Islet of Langerhans (tissue), 1 donor: ENCODE results near the gene NFATC2.
"Not testable (repeated sequence)": the region's sequence is repeated elsewhere in the genome, so short reads cannot be mapped to it uniquely, and the experiment has no call there.

Source experiments
- FAIRE-seq: peaks from one replicate; lab custom pipeline; 2011; peaks lifted over from hg19 to GRCh38; lab: Jason Lieb, UNC

The NFATC2 gene

DNA sequence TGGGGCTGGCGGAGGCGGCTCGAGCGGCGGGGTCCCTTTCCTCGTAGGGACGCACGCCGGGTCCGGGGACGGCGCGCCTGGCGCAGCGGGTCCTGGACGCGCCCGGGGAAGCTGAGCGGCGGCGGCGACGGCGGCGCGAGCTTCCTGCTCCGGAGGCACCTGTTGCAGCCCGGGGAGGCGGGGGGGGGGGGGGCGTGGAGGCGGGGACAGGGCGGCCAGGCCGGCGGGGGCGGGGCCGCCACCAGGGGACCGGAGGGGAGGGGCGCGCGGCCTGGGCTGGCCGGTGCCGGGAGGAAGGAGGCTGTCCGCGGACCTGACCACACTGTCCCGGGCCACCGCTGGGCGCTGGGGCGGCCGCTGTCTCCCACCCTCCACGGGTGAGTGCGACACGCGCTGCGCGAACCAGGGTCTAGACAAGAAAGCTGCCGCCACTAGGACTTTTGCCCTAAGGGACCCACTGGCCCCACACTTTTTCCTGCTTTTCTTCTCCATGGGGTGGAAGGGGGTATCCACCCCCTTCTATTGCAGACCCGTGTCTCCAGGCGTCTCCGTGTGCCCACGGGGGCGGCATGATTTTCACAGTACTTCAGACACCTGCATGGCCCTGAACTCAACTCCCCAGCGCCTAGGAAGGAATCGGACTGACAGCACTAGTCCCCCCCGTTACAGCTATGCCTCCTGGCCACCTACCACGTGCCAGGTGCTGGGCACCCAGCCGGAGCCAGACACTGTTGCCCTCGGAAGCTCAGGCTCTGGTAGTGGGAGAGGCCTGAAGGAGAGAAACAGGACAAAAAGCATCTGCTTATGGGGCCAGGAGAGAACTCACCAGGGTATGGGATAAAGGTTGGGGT is at the start of gene NFATC2:
TSS of gene NFATC2 (minus strand) at position 149 of the 851 bp plus-strand sequence. CDS start 220 bp downstream, outside the sequence.
- FAIRE-seq = no peak

DNA sequence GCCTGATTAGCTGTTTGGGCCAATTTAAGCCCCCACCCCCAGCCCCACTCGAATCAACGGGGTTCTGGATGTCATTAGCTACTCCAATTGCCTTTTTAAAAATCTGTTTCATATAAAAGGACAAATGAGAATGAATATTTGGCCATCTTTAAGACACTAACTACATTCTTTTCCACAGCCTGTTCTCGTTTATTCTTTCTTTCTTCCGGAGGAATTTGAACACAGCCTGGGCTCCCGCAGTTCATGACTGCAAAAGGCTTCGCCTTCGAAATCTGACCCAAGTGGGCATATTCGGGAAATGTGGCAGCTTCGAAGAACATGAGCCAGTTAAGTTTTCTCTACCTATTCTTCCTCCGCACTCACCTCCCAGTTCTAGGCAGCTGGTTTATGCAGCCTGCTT is 49.4 kb upstream of the NFATC2 start:
- FAIRE-seq = no peak

DNA sequence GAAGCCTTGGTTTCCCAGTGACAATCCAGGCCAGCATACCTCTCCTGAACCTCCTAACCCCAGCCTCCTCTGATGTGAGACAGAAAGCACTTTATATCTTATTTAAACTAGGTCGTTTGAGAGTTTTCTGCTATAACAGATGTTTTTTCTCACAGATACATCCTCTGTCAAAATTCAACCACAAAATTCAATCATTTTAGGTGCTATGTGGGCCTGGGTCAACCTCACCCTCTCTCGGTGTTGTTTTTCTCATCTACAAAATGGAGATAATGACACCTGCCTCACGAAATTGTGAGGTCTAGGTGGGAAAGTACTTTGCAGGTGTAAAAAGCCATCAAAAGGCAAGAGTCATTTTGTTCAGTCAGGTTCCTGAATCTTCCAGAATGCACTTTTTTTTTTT is 46.2 kb upstream of the NFATC2 start:
- FAIRE-seq = no peak

GRCh38 chr20:51587145-51587544 is 44.6 kb upstream of the NFATC2 start:
- no peak for FAIRE-seq

DNA sequence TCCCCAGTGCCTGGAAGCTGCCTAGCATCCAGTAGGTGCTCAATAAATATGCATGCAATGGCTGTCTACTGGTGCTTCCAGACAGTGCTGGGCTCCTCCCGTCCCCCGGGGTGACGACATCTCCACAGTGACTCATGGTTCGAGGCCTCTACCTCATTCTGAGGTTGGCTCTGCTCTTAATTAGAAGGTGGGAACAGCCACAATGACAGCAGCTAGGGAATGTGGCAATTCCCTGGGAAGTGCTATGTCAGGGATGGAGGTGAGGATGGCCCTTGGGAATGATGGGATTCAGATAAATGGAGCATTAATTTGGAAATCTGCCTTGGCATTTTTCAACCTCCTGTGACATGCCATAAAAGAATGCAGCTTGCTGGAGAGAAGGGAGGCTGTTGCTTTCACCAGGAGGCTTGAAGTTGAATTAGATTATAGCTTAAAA is 43.5 kb upstream of the NFATC2 start:
- FAIRE-seq = no peak

DNA sequence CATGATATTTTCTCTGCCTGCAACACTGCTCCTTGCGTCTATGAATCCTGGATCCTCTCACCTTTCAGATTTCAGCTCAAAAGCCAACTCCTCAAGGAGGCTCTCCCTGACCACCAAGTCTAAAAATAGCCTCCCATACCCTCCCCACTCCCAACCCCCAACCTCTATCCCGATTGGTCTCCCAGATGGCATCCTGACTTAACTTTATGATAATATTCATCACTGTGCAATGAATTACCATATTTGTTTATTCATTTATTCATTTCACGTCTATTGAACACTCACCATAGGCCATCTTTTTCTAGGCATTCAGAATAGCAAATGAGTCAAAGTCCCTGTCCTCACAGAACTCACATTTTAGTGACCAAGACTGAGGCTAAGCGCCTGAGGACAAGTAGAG is 42.6 kb upstream of the NFATC2 start:
- no peak for FAIRE-seq

DNA sequence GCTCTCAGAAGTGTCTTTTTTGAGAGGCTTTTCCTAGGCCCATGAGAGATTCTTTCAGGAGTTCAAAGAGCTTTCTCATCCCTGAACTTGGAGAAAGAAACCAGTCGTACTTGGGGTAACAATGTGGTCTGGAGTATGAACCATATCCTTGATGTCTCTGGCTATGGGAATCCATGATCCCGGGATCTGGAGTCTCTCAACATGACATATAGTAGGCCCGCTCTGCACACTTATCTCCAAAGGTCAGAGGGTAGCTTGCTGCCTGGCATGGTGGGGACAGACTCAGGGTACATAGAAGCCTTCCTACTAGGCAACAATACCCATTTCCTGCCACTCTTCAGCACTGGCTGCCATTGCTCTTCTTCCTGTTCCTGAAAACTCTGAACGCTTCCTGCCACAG is 42.2 kb upstream of the NFATC2 start:
- FAIRE-seq = no peak

DNA sequence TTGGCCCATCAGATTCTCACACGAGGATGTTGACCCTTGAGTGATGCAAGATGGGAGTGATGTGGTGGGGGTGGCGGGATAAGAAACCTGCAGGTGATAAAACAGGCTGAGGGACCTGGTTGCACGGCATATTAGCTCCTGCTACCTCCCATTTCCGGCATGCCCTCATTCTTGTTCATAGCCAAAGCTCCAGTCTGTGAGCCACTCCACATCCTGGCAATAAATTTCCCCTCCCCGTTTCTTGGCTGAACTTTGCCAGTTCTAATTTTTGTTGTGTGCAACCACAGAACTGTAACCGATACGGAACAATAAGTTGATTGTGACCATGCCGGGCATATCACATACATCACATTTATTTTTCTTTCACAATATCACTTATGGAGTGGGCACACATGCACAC is 41.6 kb upstream of the NFATC2 start:
- FAIRE-seq = no peak

GRCh38 chr20:51583499-51583898 is 41.0 kb upstream of the NFATC2 start:
- no peak for FAIRE-seq

GRCh38 chr20:51583073-51583472 is 40.6 kb upstream of the NFATC2 start:
- FAIRE-seq = no peak

- no peak for FAIRE-seq
Measured at GRCh38 chr20:51581571-51581970, 39.1 kb upstream of the NFATC2 start.

DNA sequence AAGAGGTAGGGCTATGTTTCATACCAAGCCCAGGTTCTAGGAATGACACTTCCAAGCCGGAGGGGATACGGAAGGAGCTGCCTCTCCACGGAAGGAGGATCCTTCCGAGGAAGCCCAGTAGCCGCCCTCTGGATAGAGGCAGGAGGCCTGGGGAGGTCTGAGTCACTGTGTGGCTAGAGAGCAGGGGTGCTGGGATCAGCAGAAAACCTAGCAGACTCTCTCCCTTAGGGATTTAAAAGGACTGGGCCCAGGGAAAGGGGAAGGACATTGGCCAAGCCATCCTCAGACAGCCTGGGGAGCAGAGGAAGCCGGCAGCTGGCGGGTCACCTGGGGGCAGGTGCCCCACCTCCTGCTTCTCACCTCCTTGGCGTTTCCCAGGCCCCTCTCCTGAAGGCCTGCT is 36.6 kb upstream of the NFATC2 start:
- FAIRE-seq = no peak

GRCh38 chr20:51578145-51578459 is 35.6 kb upstream of the NFATC2 start:
- FAIRE-seq = no peak

DNA sequence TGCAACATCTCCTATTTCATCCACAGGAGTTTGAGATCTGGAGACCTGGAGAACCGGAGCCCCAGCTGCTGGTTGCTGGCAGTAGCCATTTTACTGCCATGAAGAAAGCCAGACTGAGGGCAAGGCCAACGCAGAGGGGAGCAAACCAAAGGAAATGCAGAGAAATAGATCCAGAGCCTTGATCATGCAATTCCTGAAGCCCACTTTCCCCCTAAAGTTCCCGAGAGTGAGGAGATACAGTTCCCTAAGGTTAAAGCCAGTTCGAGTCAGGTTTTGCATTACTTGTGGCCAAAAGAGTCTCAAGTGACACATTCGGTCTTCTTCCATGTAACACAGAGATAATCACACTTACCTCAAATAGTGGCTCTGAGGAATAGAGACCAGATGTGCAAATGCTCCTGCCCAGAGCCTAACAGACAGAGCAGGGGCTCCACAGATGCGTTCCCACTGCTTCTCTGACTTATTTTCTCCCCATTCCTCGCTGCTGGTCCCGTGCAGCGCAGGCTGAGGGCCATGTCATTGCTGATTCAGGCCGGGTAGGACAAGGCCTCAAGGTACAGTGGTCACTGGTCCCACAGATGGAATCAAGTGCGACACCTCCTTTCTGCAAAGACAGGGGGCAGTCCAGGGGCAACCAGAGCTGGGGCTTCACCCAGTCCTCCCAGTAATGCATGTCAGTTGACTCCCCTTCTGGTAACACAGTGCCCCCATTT is 35.1 kb upstream of the NFATC2 start:
- no peak for FAIRE-seq

DNA sequence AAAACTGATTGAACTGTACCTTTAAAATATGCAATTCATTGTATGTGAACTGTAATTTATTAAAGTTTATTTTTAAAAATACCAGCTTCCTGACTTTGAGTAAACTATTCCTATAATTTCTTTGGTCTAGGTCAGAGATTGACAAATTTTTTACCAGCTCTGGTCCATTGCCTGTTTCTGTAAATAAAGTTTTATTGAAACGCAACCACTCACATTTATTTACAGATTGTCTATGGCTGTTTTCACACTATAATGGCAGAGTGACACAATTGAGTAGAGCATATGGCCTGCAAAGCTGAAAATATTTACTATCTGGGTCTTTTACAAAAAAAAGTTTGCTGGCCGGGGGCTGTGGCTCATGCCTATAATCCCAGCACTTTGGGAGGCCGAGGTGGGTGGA is 33.0 kb upstream of the NFATC2 start:
- FAIRE-seq = no peak

DNA sequence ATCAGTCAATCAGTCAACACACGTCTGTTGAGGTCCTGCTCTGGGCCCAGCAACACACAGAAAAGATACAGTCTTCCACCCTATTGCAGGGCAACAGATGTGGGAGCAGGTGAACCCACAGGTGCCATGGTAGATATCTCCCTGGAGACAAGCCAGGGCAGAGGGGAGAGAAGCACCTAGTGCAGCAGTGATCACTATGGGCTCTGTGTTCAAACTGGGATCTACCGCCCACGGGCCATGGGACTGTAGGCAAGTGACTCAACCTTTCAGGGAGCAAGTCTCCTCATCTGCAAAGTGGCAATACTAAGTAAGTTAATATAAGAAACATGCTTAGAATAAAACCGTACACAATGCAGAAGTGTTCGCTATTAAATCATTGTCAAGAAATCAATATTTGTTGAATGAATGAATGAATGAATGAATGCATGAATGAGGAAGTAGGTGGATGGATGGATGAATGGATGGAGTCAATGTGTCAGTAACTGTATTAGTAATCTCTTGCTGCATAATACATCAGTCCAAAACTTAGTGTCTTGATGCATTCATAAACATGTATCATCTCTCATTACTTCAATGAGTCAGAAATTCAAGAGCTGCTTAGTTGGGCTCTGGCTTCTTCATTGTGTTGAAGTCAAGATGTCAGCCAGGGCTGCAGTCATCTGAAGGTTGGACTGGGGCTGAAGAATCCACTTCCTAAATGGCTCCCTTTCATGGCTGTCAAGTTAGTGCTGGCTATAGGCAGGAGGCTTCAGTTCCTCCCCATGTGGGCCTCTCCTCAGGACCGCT is 31.9 kb upstream of the NFATC2 start:
- FAIRE-seq = no peak

- no peak for FAIRE-seq
Measured at GRCh38 chr20:51573576-51574243, 31.2 kb upstream of the NFATC2 start.

DNA sequence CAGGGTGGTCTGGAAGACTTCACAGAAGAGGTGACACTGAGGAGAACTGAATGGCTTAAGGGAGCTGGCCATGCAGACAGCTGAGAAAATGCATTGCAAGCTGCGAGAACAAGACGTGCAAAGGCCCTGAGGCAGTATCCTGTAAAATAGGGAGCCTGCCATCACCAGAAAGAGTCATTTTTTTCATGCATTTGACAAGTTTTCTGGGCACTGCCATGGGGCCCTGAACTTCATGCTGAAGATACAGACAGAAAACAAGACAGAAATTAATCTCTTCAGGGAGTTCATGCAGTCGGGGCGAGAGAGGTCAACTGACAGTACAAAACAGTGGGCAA is 28.9 kb upstream of the NFATC2 start:
- no peak for FAIRE-seq

GRCh38 chr20:51570739-51571459 is 28.4 kb upstream of the NFATC2 start:
- FAIRE-seq = no peak

DNA sequence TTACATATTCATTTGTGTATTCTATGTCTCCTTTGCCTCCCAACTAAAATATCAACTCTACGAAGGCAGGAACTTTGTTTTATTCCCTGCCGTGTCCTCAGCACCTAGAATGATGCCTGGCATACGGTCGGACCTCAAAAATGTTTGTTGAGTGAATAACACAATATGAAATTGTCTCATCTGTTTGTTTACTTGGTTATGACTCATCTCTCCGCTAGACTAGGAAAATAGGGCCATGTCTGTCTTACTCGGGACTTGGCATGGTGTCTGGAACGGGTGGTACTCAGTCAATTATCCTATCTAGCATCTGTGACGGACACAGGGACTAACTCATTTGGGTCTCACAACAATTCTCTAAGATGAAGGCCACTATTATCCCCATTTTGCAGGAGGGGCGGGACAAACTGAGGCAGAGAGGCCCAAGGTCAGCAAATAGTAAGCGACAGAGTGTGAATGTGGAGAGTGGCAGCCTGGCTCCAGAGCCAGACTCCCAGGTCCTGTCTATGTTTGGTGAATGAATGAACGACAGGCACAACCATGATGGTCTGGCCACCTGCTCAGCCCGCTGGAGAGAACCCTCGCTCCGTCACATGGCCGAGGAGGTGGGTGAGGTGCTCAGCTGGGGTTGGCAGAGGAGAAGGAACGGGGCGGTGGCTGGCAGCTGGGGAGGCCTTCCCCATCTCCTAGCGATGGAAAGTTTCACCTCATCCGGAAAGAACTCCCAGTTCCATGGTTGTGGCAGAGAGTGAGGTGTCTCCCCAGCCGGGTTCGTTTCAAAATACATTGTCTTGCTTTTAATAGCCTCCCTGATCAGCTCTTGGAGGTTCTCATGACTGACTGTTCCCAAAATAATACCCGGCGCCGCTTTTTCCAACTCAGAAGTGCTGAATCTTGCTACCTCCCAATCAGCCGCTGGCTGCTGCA is 27.6 kb upstream of the NFATC2 start:
- FAIRE-seq = no peak

DNA sequence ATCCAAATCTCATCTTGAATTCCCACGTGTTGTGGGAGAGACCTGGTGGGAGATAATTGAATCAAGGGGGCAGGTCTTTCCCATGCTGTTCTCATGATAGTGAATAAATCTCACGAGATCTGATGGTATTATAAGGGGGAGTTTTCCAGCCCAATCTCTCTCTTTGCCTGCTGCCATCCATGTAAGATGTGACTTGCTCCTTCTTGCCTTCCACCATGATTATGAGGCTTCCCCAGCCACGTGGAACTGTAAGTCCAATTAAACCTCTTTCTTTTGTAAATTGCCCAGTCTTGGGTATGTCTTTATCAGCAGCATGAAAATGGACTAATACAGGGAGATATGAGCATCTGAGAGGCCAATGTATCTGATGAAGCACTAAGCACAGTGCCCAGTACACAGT is 26.0 kb upstream of the NFATC2 start:
- FAIRE-seq = not testable (repeated sequence)
